Right lobe of liver (tissue), 4 donors: ENCODE measurements around the gene CYP4F3.

Source experiments
- CTCF ChIP-seq, 4 donors: fragments of 200-600 bp in 3 of 4; fragments of 450-650 bp in 1 of 4; IDR thresholded peaks; one replicate each; pipeline versions ENCODE4 v1.5.1 to v1.8.0; 2016 to 2022; ENCODE audit warnings: antibody characterized with exemption in 4 of 4, mild to moderate bottlenecking in 2 of 4
- POLR2A ChIP-seq: fragments of 450-650 bp; IDR thresholded peaks from one replicate; pipeline ENCODE4 v1.6.1; 2017; ENCODE audit warnings: antibody characterized with exemption, mild to moderate bottlenecking
- donor health status: DM: no; HTN: no; CAD: no.
- donor health status: DM: no; HTN: no; CAD: no.
- donor health status: DM: no; HTN: yes; CAD: no.

- no peak for TF ChIP-seq POLR2A
- TF ChIP-seq CTCF (IDR thresholded peaks at IDR 0.05): no peak
These were observed 61.2 kb downstream of the CYP4F3 start for GRCh38 chr19:15701757-15702533.
